Measurements from ENCODE around the gene ZNF618. TPM values are rescaled to one million over a fixed set of nuclear protein-coding genes. Genes with fewer than 3 reads are reported as not detected.

The ZNF618 gene
- total RNA-seq, 1 experiment from 2014 or later, result not detected

DNA sequence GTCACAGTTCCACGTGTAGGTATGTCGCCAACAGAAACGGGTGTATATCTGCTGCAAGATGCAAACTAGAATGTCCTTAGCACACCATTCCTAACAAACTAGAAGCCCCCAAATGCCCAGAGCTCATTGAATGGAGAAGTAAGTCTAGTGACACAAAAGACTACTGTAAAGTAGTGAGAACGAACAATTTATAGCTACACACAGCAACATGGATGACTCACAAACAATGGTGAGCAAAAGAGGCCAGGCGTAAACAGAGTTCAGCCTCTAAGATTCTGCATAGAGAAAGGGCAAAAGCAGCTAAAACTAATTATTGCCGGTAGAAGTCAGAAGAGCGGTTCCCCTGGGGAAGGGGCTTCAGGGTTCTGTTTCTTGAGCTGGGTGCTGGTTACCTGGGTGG is 127.2 kb downstream of the ZNF618 start:
- no peak for DNase-seq
- no peaks in the 10 kb centered on the region for H3K4me1 ChIP-seq (ENCODE audit: low read length)
- no peak overlapping the region for H3K4me3 ChIP-seq (ENCODE audit: low read length)
- H3K9ac ChIP-seq (ENCODE audit: low read length), result no peak overlapping the region
- no peaks in the 10 kb centered on the region for H3K9me2 ChIP-seq (replicated peaks; ENCODE audit: insufficient read depth, low read length)
- H3K4me2 ChIP-seq (ENCODE audit: low read depth, low read length, poor library complexity, severe bottlenecking), result no peak overlapping the region
- no peaks in the 10 kb centered on the region for H3K36me3 ChIP-seq (ENCODE audit: insufficient read depth, low read length)
- H4K20me1 ChIP-seq (ENCODE audit: insufficient read depth, low read depth, low read length), result no peaks in the 10 kb centered on the region
- H3K27me3 ChIP-seq (ENCODE audit: low read length), result no peaks in the 10 kb centered on the region
- H2AFZ ChIP-seq (ENCODE audit: low read length), result no peak overlapping the region
- no peak overlapping the region for H3K27ac ChIP-seq (ENCODE audit: low read length)
- no peaks in the 10 kb centered on the region for H3K9me3 ChIP-seq (ENCODE audit: low read length)
- H3K79me2 ChIP-seq (ENCODE audit: low read length), result no peaks in the 10 kb centered on the region

DNA sequence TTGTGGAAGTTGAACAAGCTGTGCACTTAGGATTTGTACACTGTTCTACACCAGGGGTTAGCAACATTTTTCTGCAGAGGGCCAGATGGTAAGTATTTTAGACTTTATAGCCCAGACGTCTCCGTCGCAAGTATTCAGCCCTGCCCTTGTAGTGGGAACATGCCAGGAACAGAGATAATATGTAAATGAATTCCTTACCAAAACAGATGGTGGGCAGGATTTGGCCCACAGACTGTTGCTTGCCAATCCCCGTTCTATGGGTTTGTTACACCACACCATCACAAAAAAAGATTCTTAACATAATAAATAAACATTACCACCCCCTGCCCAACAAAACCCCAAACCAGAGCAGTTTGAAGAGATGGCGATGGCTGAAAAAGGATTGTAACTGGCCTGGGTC is 127.6 kb downstream of the ZNF618 start:
- H3K4me1 ChIP-seq (ENCODE audit: low read length), result no peaks in the 10 kb centered on the region
- no peaks in the 10 kb centered on the region for H3K27me3 ChIP-seq (ENCODE audit: low read length)
- no peak overlapping the region for H3K27ac ChIP-seq (ENCODE audit: low read length)
- H3K4me3 ChIP-seq (ENCODE audit: low read length), result no peak overlapping the region
- no peaks in the 10 kb centered on the region for H3K36me3 ChIP-seq (ENCODE audit: insufficient read depth, low read length)
- H3K4me2 ChIP-seq (ENCODE audit: low read depth, low read length, poor library complexity, severe bottlenecking), result no peak overlapping the region
- DNase-seq, result no peak
- no peak overlapping the region for H2AFZ ChIP-seq (ENCODE audit: low read length)
- no peaks in the 10 kb centered on the region for H3K9me3 ChIP-seq (ENCODE audit: low read length)
- H3K9me2 ChIP-seq (replicated peaks; ENCODE audit: insufficient read depth, low read length), result no peaks in the 10 kb centered on the region
- H3K9ac ChIP-seq (ENCODE audit: low read length), result no peak overlapping the region
- H3K79me2 ChIP-seq (ENCODE audit: low read length), result no peaks in the 10 kb centered on the region
- H4K20me1 ChIP-seq (ENCODE audit: insufficient read depth, low read depth, low read length), result no peaks in the 10 kb centered on the region

DNA sequence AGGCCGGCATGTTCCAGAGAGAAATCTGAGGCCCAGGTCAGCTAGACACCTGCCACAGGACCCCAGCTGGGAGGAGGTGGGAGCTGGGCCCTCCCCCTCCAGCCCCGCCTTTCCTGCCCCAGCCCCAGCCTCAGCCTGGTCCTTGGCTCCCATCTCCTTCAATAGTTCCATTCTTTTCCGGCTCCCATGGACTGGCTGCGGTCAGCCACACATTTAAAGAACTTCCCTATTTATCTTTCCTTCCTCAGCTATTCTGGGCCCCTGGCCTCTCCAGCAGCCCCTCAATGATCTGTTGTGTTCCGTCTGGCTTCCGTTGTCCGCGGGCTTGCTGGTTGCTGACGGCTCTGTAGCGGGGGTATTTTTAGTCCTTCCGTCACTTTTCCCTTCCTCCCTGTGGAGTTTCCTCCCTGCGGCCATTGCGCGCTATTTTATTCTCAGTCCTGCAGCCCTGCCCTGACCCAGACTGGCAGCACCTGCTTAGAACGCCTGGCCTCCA is 128.2 kb downstream of the ZNF618 start:
- Histone ChIP-seq H3K4me2 (ENCODE audit: low read depth, low read length, poor library complexity, severe bottlenecking) (no peak overlapping the region), H2AFZ (ENCODE audit: low read length) (no peak overlapping the region), H3K4me1 (ENCODE audit: low read length) (no peaks in the 10 kb centered on the region), H3K36me3 (ENCODE audit: insufficient read depth, low read length) (no peaks in the 10 kb centered on the region), H3K9me2 (replicated peaks; ENCODE audit: insufficient read depth, low read length) (no peaks in the 10 kb centered on the region), H3K79me2 (ENCODE audit: low read length) (no peaks in the 10 kb centered on the region), H4K20me1 (ENCODE audit: insufficient read depth, low read depth, low read length) (no peaks in the 10 kb centered on the region), H3K27me3 (ENCODE audit: low read length) (no peaks in the 10 kb centered on the region), H3K9ac (ENCODE audit: low read length) (no peak overlapping the region), H3K4me3 (ENCODE audit: low read length) (no peak overlapping the region), H3K27ac (ENCODE audit: low read length) (no peak overlapping the region), H3K9me3 (ENCODE audit: low read length) (no peaks in the 10 kb centered on the region)
- no peak for DNase-seq

DNA sequence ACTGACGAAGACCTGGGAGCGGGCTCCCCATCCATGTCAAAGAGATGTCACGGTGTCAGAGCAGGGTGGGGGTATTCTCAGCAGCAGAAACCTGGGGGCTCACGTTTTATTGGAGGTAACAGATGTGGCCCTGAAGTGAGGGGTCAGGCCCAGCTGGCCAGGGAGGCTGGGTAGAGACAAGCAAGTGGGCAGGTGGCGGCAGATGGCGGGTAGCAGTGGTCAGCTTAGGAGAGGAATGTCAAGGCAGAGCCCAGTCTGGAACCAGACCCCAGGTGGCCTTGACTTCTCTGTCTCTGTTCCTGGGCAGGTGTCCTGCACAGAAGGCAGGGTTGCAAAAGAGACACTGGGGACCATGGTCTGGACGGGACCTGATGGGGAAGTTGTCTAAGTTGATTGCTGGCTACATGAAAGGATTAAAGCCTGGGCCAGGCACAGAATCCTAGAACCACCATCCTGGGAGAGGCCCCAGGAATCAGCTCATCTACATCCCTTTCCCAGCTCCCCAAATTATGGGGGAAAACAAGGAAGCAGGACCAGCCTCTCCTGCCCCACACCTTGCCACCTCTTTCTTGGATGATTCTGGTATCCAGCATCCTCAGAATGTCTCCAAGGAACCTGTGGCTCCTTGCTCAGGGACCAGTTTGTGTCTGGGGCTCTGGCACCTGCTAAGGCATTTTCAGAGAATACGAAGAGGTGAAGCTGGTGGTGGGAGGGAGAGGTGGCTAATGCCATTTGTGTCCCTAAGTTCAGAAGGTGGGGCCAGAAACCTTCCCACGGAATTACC is 129.5 kb downstream of the ZNF618 start:
- Histone ChIP-seq H4K20me1 (ENCODE audit: insufficient read depth, low read depth, low read length) (no peaks in the 10 kb centered on the region), H3K27me3 (ENCODE audit: low read length) (no peaks in the 10 kb centered on the region), H3K79me2 (ENCODE audit: low read length) (no peaks in the 10 kb centered on the region), H3K4me3 (ENCODE audit: low read length) (no peak overlapping the region), H3K4me2 (ENCODE audit: low read depth, low read length, poor library complexity, severe bottlenecking) (no peak overlapping the region), H2AFZ (ENCODE audit: low read length) (no peak overlapping the region), H3K27ac (ENCODE audit: low read length) (no peak overlapping the region), H3K9ac (ENCODE audit: low read length) (no peak overlapping the region), H3K9me3 (ENCODE audit: low read length) (no peaks in the 10 kb centered on the region), H3K4me1 (ENCODE audit: low read length) (no peaks in the 10 kb centered on the region), H3K36me3 (ENCODE audit: insufficient read depth, low read length) (no peaks in the 10 kb centered on the region), H3K9me2 (replicated peaks; ENCODE audit: insufficient read depth, low read length) (no peaks in the 10 kb centered on the region)
- no peak for DNase-seq

DNA sequence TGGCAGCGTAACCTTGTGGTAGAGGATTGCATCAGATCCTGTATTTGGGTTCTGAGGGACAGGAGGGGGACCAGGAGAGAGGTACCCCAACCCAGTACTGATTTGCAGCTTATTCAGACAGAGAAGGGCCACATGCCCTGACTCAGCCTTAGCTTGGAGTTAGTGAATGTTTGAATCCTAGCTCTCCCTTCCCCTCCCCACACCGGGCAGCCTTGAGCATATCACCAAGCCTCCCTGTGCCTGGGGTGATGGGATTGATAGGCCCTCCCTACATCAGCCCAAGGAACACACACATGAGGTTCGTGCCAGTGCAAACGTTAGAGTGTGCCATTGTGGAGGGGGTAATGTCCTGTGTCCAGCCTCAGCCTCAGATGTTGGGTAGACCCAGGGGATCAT is 130.0 kb downstream of the ZNF618 start:
- no peak for DNase-seq
- H3K4me2 ChIP-seq (ENCODE audit: low read depth, low read length, poor library complexity, severe bottlenecking), result no peak overlapping the region
- no peaks in the 10 kb centered on the region for H3K9me2 ChIP-seq (replicated peaks; ENCODE audit: insufficient read depth, low read length)
- H4K20me1 ChIP-seq (ENCODE audit: insufficient read depth, low read depth, low read length), result no peaks in the 10 kb centered on the region
- H2AFZ ChIP-seq (ENCODE audit: low read length), result no peak overlapping the region
- H3K27ac ChIP-seq (ENCODE audit: low read length), result no peak overlapping the region
- H3K27me3 ChIP-seq (ENCODE audit: low read length), result no peaks in the 10 kb centered on the region
- no peaks in the 10 kb centered on the region for H3K9me3 ChIP-seq (ENCODE audit: low read length)
- no peaks in the 10 kb centered on the region for H3K36me3 ChIP-seq (ENCODE audit: insufficient read depth, low read length)
- H3K79me2 ChIP-seq (ENCODE audit: low read length), result no peaks in the 10 kb centered on the region
- H3K4me1 ChIP-seq (ENCODE audit: low read length), result no peaks in the 10 kb centered on the region
- no peak overlapping the region for H3K4me3 ChIP-seq (ENCODE audit: low read length)
- H3K9ac ChIP-seq (ENCODE audit: low read length), result no peak overlapping the region

DNA sequence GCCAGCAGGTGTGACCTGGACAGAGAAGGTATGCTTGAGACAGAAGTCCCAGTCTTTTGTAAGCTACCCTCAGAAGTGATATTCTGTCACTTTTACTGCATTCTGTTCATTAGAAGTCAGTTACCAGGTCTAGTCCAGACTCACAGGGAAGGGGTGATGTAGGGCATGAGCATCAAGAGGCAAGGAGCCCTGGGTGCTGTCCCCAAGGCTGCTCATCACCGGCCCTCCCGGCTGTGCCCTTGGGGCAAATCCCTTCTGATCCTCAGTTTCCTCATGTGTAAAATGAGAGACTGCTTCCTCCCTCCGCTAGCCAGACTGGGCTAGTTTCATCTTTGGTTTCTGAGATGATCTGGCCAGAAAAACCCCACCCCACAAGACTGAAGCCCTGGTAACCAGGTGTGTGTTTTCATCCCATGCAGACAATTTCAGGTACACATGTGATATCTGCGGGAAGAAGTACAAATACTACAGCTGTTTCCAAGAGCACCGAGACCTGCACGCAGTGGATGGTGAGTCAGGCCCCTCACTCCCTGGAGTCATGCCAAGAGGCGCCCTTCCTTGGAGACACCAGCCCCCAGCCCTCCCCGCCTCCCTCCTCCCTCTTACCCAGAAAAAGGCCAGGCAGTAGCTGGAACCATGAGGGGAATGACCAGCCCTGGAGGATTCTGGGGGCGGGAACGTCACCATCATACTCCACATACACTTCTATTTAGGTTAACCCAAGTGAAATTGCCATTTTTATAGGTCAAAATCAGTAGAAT is 131.0 kb downstream of the ZNF618 start:
- no peaks in the 10 kb centered on the region for H3K9me3 ChIP-seq (ENCODE audit: low read length)
- H3K9me2 ChIP-seq (replicated peaks; ENCODE audit: insufficient read depth, low read length), result no peaks in the 10 kb centered on the region
- H3K4me2 ChIP-seq (ENCODE audit: low read depth, low read length, poor library complexity, severe bottlenecking), result no peak overlapping the region
- no peak overlapping the region for H3K4me3 ChIP-seq (ENCODE audit: low read length)
- DNase-seq, result no peak
- H2AFZ ChIP-seq (ENCODE audit: low read length), result no peak overlapping the region
- H4K20me1 ChIP-seq (ENCODE audit: insufficient read depth, low read depth, low read length), result no peaks in the 10 kb centered on the region
- H3K27ac ChIP-seq (ENCODE audit: low read length), result no peak overlapping the region
- no peaks in the 10 kb centered on the region for H3K79me2 ChIP-seq (ENCODE audit: low read length)
- no peaks in the 10 kb centered on the region for H3K4me1 ChIP-seq (ENCODE audit: low read length)
- H3K36me3 ChIP-seq (ENCODE audit: insufficient read depth, low read length), result no peaks in the 10 kb centered on the region
- no peak overlapping the region for H3K9ac ChIP-seq (ENCODE audit: low read length)
- no peaks in the 10 kb centered on the region for H3K27me3 ChIP-seq (ENCODE audit: low read length)

DNA sequence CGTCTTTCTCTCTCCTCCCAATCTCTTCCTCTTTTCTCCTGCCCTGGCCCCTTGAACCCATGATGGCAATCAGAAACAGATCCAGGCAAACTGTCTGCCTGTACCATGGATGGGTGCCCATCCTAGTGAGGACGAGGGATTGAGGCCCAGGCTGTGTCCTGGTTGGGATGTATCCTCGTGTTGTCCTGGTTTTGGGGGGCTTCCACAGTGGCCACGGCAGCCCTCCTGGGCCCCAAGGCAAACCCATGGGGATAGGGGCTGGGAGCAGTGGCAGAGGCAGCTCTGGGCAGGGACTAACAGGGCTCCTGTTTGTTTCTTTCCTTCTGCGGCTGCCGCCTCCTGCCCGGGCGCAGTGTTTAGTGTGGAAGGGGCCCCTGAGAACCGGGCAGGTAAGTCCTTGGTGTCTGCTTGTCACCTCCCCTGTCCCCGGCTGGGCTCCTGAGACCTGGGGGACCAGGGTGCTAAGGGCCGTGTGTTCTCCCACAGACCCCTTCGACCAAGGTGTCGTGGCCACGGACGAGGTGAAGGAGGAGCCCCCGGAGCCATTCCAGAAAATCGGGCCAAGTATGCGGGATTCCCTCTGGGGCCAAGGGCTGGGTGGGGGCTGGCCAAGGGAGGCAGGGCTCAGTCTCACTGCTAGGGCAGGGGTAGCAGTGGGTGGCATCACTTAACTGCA is 132.0 kb downstream of the ZNF618 start:
- H3K27me3 ChIP-seq (ENCODE audit: low read length), result no peaks in the 10 kb centered on the region
- no peaks in the 10 kb centered on the region for H3K4me1 ChIP-seq (ENCODE audit: low read length)
- no peaks in the 10 kb centered on the region for H3K79me2 ChIP-seq (ENCODE audit: low read length)
- DNase-seq, result no peak
- H3K9ac ChIP-seq (ENCODE audit: low read length), result no peak overlapping the region
- no peaks in the 10 kb centered on the region for H3K9me3 ChIP-seq (ENCODE audit: low read length)
- H3K9me2 ChIP-seq (replicated peaks; ENCODE audit: insufficient read depth, low read length), result no peaks in the 10 kb centered on the region
- no peak overlapping the region for H3K4me3 ChIP-seq (ENCODE audit: low read length)
- H3K4me2 ChIP-seq (ENCODE audit: low read depth, low read length, poor library complexity, severe bottlenecking), result no peak overlapping the region
- H3K36me3 ChIP-seq (ENCODE audit: insufficient read depth, low read length), result no peaks in the 10 kb centered on the region
- H4K20me1 ChIP-seq (ENCODE audit: insufficient read depth, low read depth, low read length), result no peaks in the 10 kb centered on the region
- H3K27ac ChIP-seq (ENCODE audit: low read length), result no peak overlapping the region
- H2AFZ ChIP-seq (ENCODE audit: low read length), result no peak overlapping the region

All from Karpas-422 (cell line).